ENCODE measurements around the gene ANKRD66. TPM values are rescaled to one million over a fixed set of nuclear protein-coding genes. Genes with fewer than 3 reads are reported as not detected.
"Not testable (repeated sequence)": the region's sequence is repeated elsewhere in the genome, so short reads cannot be mapped to it uniquely, and the experiment has no call there.

The ANKRD66 gene
- total RNA-seq, 3 donors from 2014 or later: not detected

DNA sequence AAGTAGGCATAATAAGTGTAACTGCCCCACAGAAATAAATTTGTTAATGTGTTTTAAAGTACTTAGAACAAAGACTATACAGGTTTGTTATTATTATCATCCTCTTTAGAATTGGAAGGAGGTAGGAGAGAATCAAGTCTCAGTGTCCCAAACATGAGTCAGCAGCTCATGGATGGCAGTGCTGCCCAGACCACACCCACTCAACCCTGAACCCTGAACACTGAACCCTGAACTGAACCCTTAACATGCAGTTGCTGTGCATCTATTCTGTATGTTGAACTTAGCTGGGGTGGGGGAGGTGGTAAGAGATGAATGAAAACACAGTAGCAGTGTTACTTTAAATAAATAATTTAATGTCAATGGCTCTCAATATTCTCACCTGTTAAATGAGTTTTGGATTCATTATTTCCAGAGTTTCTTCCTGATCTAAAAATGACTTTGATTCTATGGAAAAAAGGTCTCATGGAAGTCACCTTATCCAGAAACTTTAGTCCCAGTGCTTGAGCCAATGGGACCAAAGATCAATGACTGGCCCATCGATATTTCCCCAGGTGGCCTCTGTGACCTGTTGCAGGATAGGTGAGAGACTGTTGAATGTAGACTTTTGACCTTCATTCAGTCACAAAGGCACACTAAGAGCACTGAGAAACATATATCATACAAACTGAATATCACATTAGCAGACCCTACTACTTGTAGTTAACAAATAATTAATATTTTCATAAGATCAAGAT is 3.1 kb upstream of the ANKRD66 start:
- no peaks in the 10 kb centered on the region for H3K9me3 ChIP-seq
- DNase-seq (no peak), ATAC-seq (no peak)
- no peaks in the 10 kb centered on the region for H3K36me3 ChIP-seq (ENCODE audit: low read depth)
- H3K4me1 ChIP-seq (ENCODE audit: low read depth): no peaks in the 10 kb centered on the region
- H3K4me3 ChIP-seq: no peak overlapping the region
- TF ChIP-seq, protein P1, sequence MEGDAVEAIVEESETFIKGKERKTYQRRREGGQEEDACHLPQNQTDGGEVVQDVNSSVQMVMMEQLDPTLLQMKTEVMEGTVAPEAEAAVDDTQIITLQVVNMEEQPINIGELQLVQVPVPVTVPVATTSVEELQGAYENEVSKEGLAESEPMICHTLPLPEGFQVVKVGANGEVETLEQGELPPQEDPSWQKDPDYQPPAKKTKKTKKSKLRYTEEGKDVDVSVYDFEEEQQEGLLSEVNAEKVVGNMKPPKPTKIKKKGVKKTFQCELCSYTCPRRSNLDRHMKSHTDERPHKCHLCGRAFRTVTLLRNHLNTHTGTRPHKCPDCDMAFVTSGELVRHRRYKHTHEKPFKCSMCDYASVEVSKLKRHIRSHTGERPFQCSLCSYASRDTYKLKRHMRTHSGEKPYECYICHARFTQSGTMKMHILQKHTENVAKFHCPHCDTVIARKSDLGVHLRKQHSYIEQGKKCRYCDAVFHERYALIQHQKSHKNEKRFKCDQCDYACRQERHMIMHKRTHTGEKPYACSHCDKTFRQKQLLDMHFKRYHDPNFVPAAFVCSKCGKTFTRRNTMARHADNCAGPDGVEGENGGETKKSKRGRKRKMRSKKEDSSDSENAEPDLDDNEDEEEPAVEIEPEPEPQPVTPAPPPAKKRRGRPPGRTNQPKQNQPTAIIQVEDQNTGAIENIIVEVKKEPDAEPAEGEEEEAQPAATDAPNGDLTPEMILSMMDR (IDR thresholded peaks at IDR 0.05): no peak
- intact Hi-C loops (cut with DNase I, micrococcal nuclease): no loop called here

DNA sequence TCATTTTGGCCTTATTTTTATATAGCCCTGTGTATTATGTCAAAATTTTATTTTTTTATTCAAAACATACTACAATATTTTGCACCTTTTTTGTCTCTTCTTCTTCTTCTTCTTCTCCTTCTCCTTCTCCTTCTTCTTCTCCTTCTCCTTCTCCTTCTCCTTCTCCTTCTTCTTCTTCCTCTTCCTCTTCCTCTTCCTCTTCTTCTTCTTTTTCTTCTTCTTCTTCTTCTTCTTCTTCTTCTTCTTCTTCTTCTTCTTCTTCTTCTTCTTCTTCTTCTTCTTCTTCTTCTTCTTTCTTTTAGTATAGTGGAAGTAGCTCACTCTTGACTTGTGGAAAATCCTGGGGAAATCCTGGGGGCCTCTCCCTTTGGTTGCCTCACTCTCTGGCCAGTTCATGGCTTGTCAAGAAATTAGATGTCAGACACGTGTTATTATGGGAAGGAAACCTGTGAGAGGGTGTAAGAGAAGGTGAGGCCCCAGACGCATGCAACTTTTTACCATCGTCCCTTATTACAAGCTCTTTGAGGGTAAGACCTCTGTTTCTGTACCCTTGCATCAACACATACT is 2.5 kb upstream of the ANKRD66 start:
- H3K36me3 ChIP-seq (ENCODE audit: low read depth); intact Hi-C loops (cut with DNase I, micrococcal nuclease); ATAC-seq; H3K4me1 ChIP-seq (ENCODE audit: low read depth); DNase-seq; H3K9me3 ChIP-seq; H3K4me3 ChIP-seq: not testable (repeated sequence)

DNA sequence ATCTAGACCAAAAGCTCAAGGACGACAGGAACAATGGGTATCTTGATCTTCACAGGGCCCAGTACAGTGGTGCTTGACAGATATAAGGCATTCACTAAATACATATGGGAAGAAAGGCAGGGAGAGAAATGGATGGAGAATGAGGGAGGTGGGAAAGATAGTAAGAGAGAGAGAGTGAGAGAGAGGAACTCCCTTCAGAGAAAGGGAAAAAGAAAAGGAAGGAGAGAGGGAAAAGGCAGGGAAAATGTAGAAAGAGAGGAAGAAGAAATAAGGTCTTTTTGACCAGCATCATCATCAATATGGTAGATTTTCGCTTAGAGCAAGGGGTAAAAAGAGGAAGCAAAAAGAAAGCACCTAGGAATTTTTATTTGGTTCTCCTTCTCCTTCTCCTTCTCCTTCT is 760 bp upstream of the ANKRD66 start:
- intact Hi-C loops (cut with DNase I, micrococcal nuclease): no loop called here
- no peaks in the 10 kb centered on the region for H3K9me3 ChIP-seq
- H3K4me1 ChIP-seq (ENCODE audit: low read depth): no peaks in the 10 kb centered on the region
- no peak overlapping the region for H3K4me3 ChIP-seq
- DNase-seq: no peak
- no peaks in the 10 kb centered on the region for H3K36me3 ChIP-seq (ENCODE audit: low read depth)
- TF ChIP-seq, protein P1 (IDR thresholded peaks at IDR 0.05): no peak
- no peak for ATAC-seq

DNA sequence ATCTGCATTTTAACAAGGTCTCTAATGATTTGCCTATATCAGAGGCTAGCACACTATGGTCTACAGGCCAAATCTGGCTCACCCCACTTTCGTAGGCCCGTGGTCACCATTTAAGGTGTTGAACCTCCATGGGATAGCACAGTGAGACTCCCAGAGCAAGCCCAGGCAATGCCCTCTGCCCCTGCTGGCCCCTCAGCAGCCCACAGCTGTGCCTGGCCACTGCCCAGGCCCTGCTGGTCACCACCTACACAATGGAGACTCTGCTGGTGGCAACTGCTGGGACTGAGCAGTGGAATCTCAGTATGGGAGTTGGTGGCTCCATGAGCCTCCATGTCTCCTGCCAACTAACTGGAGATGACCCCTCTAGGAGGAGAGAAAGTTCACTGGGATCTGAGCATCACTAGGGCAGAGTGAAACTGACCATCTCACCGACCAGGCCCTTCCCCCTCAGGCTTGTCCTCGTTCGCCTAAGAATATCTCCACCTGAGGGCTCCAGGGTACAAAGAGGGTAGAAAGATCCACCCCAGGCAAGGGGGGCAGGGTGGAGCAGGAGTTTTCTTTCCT is 2.3 kb downstream of the ANKRD66 start:
- Histone ChIP-seq H3K36me3 (ENCODE audit: low read depth) (no peaks in the 10 kb centered on the region), H3K9me3 (no peaks in the 10 kb centered on the region), H3K4me1 (ENCODE audit: low read depth) (no peaks in the 10 kb centered on the region), H3K4me3 (no peak overlapping the region)
- DNase-seq (no peak), ATAC-seq (no peak)
- TF ChIP-seq, protein P1 (IDR thresholded peaks at IDR 0.05): no peak
- intact Hi-C loops (cut with DNase I, micrococcal nuclease): no loop called here

DNA sequence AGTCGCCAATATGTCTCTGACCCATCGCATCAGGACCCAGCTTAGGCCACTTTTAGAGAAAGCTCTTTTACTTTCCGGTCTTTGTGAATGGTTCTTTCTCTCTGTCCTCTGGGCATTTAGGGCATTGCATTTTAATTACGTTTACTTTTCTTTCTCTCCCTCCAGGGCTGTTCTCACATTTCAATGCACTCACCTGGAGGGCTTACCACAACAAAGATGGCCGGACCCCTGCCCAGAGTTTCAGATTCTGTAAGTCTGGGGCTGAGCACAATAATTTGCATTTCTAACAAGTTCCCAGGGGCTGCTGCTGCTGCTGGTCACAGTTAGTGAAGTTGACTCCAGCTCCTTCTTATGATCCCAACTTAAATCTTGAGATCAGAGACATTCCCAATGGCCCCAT is 3.0 kb downstream of the ANKRD66 start:
- DNase-seq (no peak), ATAC-seq (no peak)
- intact Hi-C loops (cut with DNase I, micrococcal nuclease): no loop called here
- Histone ChIP-seq H3K4me3 (no peak overlapping the region), H3K36me3 (ENCODE audit: low read depth) (no peaks in the 10 kb centered on the region), H3K4me1 (ENCODE audit: low read depth) (no peaks in the 10 kb centered on the region), H3K9me3 (no peaks in the 10 kb centered on the region)
- TF ChIP-seq, protein P1 (IDR thresholded peaks at IDR 0.05): no peak

DNA sequence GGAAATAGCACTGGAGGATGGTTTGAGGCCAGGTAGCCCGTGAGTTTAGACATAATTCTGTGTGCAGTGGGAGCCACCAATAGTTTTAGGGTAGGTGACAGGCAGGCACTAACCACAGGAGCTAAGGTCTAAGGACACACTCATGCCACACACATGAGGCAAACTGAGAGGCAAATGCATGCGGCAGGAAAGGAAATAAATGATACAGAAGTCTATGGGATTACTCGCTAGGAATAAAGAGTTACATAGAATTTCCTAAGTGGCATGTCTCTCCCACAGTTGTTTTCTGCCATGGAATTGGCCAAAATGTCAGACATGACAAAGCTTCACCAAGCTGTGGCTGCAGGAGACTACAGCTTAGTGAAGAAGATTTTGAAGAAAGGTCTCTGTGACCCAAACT is 4.9 kb downstream of the ANKRD66 start:
- no peaks in the 10 kb centered on the region for H3K9me3 ChIP-seq
- TF ChIP-seq, protein P1 (IDR thresholded peaks at IDR 0.05): no peak
- H3K36me3 ChIP-seq (ENCODE audit: low read depth): no peaks in the 10 kb centered on the region
- DNase-seq (no peak), ATAC-seq (no peak)
- H3K4me1 ChIP-seq (ENCODE audit: low read depth): no peaks in the 10 kb centered on the region
- intact Hi-C loops (cut with DNase I, micrococcal nuclease): no loop called here
- no peak overlapping the region for H3K4me3 ChIP-seq

All from mucosa of descending colon (tissue), 3 donors.